OCI-M2 (cell line): Measurements from ENCODE around the gene CDH18.

Experiments used
- DNase-seq: peaks from one replicate; lab custom pipeline; 2025; ENCODE audit not compliant: unreplicated experiment; lab: John Stamatoyannopoulos, UW

Gene CDH18, protein sequence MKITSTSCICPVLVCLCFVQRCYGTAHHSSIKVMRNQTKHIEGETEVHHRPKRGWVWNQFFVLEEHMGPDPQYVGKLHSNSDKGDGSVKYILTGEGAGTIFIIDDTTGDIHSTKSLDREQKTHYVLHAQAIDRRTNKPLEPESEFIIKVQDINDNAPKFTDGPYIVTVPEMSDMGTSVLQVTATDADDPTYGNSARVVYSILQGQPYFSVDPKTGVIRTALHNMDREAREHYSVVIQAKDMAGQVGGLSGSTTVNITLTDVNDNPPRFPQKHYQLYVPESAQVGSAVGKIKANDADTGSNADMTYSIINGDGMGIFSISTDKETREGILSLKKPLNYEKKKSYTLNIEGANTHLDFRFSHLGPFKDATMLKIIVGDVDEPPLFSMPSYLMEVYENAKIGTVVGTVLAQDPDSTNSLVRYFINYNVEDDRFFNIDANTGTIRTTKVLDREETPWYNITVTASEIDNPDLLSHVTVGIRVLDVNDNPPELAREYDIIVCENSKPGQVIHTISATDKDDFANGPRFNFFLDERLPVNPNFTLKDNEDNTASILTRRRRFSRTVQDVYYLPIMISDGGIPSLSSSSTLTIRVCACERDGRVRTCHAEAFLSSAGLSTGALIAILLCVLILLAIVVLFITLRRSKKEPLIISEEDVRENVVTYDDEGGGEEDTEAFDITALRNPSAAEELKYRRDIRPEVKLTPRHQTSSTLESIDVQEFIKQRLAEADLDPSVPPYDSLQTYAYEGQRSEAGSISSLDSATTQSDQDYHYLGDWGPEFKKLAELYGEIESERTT

DNA sequence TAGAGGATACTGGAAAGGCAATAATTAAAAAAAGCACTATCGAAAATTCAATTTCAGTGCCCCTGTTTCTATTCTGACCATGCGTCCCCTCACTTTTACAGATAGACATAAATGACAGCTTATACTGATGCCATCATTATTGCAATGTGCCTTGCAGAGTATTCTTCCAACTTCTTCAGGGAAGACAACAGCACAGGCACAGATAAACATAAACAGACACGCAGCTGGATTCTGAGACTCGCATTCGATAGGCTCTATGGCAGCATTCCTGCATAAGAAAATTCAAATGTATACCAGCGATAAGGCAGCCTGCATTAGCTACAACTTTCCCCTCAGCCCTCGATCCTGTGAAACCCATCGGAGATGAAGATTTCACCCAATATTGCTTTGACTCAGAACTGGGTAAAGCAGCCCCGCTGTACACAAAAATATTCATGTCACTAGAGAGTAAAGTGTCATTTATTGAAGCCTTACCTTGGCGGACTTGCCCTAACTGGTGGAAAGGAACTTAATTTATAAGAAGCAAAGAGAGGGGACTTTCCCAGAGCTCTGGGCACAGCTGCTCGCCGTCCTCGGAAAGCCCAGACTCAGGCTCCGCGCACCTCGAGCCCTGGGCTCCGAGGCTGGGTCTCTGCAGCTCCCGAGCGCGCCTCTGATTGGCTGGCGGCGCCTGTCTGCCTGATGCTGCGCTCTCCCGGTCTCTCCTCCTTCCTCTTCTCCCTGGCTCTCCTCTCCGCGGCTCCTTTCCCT, at the start of gene CDH18:
Gene CDH18, minus strand, starts transcription at position 589 of the 750 bp plus-strand sequence. CDS start 149,214 bp downstream, outside the sequence.
- DNase-seq, result no peak

DNA sequence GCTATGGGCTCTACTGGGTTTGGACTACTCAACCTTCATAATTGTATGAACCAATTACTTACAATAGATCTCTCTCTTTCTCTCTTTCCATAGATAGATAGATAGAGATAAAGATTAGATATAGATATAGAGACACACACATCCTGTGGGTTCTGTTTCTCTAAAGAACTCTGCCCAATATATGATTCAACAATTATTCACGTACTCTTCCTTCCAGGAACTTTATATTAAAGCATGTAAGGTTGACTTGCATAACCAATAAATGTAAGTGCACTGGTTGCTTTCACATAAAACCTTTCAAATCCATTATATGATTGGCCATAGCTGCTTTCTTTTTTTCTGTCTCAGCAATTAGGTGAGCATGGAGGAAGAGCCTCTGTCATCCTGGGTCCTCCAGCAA, 46.7 kb upstream of the CDH18 start:
- DNase-seq, result no peak

DNA sequence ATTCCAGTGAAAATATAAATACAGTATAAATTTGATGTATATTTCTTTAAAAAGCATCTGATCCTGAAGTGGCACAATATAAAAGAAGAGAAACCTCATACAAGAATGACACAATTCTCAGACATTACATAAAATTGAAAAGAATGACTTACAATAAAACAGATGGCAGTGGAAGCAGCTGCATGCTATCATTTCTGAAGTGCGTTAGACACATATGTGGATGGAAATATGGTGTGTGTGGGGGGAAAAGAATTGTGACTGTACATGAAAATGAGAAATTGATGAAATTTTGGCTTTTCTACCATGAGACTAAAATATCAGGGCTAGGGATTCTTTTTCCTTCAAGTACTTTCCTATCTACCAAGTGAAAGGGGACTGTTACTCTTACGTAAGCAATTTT, 45.9 kb upstream of the CDH18 start:
- DNase-seq, result no peak

DNA sequence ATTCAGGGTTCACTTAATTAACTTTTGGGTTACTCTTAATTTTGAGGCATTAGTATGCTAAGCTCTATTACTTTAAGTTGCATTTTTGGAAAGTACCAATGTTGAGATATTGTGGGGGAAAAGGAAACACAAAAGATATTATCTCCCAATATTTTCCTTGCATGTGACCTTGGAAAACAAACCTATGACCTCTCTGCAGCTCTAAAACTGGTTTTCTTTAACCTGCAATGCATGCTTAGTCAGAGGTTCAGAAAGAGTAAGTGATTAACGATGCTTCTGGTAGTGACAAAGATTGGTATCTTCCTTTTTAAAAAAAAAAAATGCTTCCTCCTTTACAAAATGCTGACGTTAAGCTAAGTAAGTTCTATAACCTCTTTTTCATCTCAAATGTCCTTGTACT, 44.9 kb upstream of the CDH18 start:
- no peak for DNase-seq

DNA sequence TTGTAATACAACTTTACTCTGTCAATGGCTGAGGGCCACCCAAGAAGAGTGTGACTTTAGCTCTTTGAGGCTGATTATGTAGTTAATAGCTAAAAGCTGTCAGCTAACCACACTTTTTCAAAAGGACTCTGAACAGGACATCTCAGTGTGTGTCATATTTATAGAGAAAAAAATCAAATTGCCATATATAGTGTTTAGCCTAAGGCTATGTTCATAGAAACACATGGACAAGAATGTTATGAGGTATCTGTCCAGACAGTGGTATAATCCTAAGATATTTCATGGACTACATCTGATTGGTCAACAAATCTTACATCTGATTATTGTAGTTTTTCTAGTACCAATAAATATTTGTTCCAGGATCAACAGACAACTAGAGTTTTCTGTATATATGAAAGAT, 42.1 kb upstream of the CDH18 start:
- no peak for DNase-seq

DNA sequence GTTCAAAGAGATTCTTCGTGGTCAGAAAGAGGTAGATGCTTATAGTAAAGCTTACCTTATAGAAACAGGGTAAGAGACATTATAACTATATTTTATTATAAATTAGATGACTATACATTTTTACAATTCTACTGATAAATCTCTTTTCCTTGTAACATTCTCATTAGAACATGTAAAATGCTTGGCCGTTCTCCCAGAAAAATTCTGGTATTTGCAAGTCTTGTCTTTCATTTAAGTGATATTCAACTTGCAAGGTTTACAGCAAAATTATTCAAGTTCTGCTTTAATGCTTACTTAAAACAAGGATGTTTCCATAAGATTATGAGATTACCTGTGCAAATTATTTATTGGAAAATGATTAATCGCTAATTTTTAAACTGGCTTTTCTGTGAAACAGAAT, 41.3 kb upstream of the CDH18 start:
- DNase-seq, result no peak

DNA sequence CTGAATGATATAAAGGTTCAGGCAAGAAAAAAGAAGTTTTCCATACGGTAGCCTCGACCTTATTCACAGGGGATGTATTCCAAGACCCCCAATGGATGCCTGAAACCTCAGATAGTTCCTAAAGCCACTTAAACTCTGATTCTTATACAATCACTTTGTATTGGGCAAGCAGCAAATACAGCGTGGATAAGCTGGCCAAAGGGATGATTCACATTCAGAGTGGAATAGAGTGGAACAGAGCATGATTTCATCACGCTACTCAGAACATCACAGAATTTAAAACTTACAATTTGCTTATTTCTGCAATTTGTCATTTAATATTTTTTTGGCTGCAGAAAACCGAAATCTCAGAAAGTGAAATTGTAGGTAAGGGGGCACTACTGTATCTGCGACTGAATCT, 40.5 kb upstream of the CDH18 start:
- DNase-seq, result no peak

DNA sequence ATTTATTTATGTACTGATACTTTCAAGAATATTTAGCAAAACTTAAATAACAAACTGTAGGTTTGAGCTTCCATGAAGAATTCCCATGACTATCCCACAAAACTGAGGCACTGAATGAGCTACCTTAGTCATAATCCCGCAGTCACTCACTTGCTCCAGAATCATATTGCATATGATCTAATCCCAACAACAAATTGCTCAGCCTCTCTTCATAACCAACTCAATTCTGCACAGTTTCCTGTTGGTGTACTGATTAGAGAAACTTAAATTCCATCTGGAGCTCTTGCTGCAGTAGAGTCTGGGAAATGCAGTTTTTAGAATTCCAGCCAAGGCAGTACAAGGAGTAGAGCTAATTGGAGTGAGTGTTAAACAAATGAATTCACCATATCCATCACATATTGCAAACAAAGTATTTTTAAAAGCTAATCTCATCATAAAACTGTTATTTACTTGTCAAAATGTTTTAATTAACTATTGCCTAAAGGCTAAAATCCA, 35.7 kb upstream of the CDH18 start:
- no peak for DNase-seq

DNA sequence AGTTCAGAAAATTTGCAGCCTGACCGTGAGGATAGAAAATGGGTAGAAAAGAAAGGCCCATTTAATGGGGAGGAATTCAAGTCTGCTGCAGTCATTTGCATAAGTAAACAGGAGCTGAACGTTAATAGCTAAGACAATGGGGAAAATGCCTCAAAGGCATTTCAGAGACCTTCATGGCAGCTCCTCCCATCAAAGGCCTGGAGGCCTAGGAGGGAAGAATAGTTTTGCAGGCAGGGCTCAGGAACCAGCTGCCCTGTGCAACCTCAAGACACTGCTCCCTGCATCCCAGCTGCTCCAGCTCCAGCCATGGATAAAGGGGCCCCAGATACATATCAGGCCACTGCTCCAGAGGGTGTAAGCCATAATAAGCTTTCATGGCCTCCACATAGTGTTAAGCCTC, 32.2 kb upstream of the CDH18 start:
- no peak for DNase-seq

DNA sequence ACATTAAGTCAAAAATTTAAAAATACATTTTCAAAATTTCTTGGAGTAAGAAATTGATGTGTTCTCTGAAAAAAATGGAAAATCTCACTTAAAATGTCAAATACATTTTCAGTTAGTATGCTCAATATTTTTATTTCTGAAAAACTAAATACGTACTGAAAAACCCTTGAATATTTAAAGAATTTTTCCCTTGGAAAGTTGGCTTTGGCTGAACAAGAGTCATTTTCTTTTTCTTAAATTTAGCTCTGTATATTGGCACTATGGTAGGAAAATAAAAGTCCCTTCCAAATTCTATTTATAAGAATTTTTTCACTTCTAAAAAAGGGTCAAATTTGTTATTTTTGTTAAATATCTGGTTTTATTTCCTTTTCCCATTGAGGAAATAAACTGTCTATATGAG, 29.0 kb upstream of the CDH18 start:
- DNase-seq, result no peak

DNA sequence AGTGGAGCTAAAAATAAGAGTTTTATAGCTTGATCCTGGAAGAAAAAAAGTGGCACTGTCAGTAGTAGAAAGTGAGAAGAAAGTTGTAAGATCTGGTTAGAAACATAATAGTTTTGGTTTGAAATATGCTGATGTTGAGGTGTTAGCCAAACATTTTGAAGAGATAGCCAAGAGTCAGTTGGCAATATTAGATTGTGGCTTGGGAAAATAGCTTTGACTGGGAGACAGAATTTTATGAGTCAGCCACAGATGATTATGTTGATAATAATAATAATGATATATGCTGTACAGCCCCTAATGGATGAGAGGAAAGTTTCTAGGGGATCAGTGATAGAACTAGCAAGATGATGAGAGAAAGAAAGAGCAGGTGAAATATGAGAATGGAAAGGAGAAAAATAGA, 12.4 kb upstream of the CDH18 start:
- DNase-seq, result no peak

DNA sequence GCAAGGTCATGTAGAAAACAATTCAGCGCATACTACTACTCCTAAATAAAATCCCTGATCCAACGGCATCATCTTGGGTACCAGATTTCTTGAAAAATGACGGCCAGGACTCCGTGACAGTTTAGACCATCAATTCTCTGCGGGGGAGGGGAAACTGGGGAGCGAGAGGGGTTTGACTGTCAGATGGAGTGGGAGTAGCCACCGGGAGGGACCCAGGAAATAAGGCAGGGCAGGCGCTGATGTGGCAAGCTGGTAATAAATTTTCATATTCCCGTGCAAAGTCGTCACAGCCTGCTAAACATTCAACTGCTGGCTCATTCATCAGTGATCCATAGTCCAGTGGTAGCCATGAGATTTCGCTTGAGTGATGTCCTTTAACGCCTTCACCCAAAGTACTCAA, 457 bp upstream of the CDH18 start:
- DNase-seq, result no peak

DNA sequence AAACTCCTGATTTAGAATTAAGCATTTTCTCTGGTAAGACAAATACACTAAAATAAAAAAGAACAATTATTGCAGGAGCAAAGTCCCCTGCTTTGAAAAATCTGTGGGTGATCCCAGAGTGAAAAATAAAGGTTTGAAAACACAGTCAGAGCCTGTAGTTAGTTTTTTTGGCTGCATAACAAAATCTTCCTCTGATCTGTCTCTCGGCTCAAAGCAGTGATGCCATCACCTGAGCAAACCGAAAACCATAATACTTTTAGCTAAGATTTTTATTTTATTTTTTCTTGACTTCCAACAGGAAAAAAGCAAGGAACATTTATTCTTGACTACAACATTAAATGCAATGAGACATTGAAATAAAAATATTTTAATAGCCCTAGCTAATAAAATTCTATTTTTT, 1.2 kb downstream of the CDH18 start:
- DNase-seq, result no peak

DNA sequence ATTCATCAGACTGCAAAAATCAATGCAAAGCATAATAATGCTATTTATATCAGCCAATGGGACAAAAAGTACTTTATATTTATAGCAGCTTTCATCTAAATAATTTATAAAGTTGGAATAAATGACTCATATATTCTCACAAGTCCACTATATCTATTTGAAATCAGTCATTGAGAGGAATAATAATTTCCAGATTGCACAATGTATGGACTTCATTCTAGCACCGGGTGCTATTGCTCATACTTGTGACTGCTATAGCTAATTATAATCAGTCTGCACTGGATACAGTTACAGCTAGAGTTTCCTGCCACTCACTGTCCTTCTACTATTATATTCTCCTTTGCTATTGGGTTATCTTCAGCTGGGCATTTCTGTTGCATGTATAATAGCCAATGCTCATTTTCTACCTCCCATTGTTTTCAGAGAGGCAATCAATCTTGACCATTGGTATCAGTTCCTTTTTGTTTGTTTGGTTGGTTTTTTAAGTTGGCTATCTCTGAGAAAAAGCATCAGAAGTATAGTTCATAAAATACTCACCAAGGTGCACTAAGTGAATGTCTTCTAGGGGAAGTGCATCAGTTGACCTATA, 1.9 kb downstream of the CDH18 start:
- no peak for DNase-seq

DNA sequence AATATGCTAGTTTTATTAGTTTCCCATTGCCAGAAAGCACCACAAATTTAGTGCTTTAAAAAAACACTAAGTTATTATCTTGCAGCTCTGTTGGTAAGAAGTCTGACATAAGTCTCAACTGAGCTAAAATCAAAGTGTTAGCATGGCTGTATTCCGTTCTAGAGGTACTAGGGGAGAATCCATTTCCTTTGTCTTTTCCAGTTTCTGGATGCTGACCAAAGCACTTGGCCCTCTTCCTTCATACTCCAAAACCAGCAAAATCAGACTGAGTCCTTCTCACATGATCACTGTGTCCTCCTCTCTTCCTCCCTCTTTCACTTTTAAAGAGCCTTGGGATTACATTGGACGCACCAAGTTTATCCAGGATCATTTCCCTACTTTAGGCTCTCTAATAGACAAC, 9.5 kb downstream of the CDH18 start:
- DNase-seq, result no peak

DNA sequence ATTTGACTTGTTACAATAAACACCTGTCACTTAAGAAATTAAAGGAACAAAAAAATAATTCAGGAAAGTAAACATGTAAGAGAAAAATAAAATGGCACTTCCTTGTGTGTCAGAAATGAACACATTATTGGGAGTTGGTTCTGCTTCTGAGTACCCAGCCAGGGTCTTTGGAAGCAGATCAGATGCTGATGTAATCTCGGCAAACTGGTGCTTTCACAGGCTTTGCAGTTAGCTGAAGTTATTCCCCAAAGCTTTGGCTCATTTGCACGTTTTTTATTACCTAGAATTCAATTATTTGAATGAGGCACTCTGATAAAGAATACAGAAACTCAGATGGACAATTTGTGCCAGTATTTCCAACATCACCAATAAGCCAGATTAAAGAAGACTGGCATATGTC, 10.9 kb downstream of the CDH18 start:
- no peak for DNase-seq

DNA sequence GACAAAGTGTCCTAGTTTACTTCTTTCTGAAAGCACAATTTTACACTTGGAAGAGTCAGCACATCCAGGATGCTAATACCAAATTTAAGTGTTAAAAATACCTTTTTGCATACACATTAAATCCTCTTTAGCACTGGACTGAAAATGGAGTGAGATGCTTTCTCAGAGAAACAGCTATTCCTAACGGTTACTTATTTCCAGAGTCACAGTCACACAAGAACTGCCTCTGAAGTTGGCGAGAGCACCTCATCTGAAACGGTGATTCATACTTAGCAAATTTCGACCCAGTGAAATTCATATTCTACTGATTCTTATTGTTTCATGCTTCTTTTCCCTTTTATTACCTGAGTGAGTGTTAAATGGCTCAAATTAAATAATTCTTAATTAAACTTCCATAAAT, 12.2 kb downstream of the CDH18 start:
- no peak for DNase-seq

DNA sequence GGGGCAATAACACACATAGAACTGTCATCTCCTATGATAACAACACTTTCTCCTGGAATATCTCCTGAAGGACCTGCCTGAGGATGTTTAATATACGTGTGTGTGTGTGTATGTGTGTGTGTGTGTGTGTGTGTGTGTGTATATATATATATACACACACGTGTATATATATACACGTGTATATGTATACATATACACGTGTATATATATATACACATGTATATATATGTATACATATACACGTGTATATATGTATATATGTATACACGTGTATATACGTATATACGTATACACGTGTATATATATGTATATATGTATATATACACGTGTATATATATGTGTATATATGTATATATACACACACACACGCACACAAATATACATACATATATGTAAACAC, 27.5 kb downstream of the CDH18 start:
- no peak for DNase-seq

DNA sequence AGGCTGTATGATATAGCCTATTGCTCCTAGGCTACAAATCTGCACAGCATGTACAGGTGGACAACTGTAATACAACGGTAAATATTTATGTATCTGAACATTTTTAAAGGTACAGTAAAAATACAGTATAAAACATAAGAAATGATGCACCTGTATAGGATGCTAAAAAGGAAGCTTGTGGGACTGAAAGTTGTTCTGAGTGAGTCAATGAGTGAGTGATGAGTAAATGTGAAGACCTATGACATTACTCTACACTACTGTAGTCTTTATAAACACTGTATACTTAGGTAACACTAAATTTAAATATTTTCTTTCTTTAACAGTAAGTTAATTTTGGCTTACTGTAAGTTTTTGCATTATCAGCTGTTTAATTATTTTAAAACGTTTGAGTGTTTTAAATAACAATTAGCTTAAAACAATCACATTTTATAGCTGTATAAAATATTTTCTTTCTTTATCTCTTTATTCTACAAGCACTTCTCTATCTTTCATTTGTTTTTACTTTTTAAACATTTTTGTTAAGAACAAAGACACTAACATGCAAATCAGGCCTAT, 28.1 kb downstream of the CDH18 start:
- DNase-seq, result no peak

DNA sequence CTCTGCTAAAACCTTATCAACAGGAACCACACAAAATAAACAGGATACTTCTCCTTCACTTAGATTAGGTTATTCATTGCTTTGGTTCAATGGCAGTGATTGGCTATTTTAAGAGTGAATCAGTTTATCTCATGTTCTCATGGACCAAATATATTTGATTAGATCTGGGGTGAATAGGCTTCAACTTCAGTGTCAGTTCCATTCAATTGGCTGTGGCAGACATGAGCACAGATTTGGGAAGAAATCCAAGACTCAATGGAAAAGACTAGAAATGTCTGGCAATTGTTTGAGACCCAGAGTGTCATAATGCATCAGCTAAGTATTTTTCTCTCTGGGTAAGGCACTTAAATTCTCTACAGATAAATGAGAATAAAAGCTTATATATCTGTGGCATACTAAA, 37.1 kb downstream of the CDH18 start:
- DNase-seq, result no peak

DNA sequence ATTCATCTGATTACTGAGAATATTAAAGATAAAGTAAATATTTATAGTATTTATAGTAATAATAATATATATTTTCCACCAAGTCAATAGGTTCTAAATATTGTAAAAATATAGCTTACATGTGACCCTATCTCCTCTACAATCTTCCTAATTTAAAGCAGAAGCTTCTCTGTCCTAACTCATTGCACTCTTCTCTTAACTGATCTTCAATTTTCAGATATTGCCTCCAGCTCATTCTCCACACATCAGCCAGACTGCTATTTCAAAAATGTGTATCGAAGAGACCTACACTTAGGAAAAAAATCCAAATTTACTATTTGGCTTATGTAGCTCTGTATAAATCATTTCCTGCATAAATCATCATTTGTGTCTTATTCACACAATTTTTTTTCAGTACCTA, 47.8 kb downstream of the CDH18 start:
- no peak for DNase-seq
